Upper lobe of left lung (tissue), 6 donors: ENCODE measurements around the gene MYLK. TPM values are rescaled to one million over a fixed set of nuclear protein-coding genes. Genes with fewer than 3 reads are reported as not detected.

Experiments used
- ATAC-seq, 2 donors: fragments of 200-7000 bp; cut with Tn5 transposase; one replicate each; pipeline ENCODE4 v1.9.1; 2022; ENCODE audit warnings: mild to moderate bottlenecking in 2 of 2, moderate library complexity in 2 of 2; ENCODE audit not compliant: low FRiP score in 2 of 2
- DNase-seq, 2 donors: peaks; one replicate each; pipeline ENCODE4 v3.0.0-alpha.2; 2019 to 2020
- H3K27ac ChIP-seq, 4 donors: fragments of 200-600 bp; sonication (generic); one replicate each; pipeline ENCODE4 v1.5.1; 2016 to 2019
- H3K27me3 ChIP-seq, 4 donors: fragments of 200-600 bp; sonication (generic); one replicate each; pipeline ENCODE4 v1.5.1; 2017 to 2019
- H3K36me3 ChIP-seq, 4 donors: fragments of 200-600 bp; sonication (generic); one replicate each; pipeline ENCODE4 v1.5.1; 2016 to 2019
- H3K4me1 ChIP-seq, 4 donors: fragments of 200-600 bp; sonication (generic); one replicate each; pipeline ENCODE4 v1.5.1; 2018 to 2019
- H3K4me3 ChIP-seq, 4 donors: fragments of 200-600 bp; sonication (generic); one replicate each; pipeline ENCODE4 v1.5.1; 2017 to 2019; ENCODE audit warnings: mild to moderate bottlenecking in 2 of 4, moderate library complexity in 1 of 4
- H3K9me3 ChIP-seq, 4 donors: fragments of 200-600 bp; sonication (generic); one replicate each; pipeline ENCODE4 v1.5.1; 2018 to 2019
- EP300 ChIP-seq, 4 donors: sonication (generic); formaldehyde crosslinking; IDR thresholded peaks; one replicate each; pipeline ENCODE4 v1.5.1; 2017; ENCODE audit warnings: antibody characterized with exemption in 4 of 4, control low read depth in 2 of 4
- POLR2A ChIP-seq, 4 donors: fragments of 450-650 bp; IDR thresholded peaks; one replicate each; pipeline ENCODE4 v1.5.1; 2016 to 2017; ENCODE audit warnings: antibody characterized with exemption in 4 of 4, mild to moderate bottlenecking in 2 of 4
- POLR2AphosphoS5 ChIP-seq, 2 donors: sonication (generic); formaldehyde crosslinking; IDR thresholded peaks; one replicate each; pipeline ENCODE4 v1.5.1; 2017; ENCODE audit warnings: antibody characterized with exemption in 2 of 2
- WGBS, 2 donors: methylation state at CpG; one replicate each; pipeline ENCODE4 v1.1.5; 2017 to 2018; 5-methylcytosine and 5-hydroxymethylcytosine counted together
- total RNA-seq, 6 donors: library from RNA; depleted of rRNA in 4 of 6; stranded (reverse); fragments of >200 nt in 4 of 6; gene quantifications; one replicate each; pipeline versions ENCODE4 v1.1.0 to v1.2.1, GENCODE V29; 2016 to 2021
- TF ChIP-seq, protein P1 (sequence below), 6 experiments: fragments of 450-650 bp in 4 of 6; fragments of 200-600 bp in 2 of 6; sonication (generic) in 2 of 6; IDR thresholded peaks; one replicate each; pipeline ENCODE4 v1.5.1; 2016 to 2019; ENCODE audit warnings: antibody characterized with exemption in 6 of 6
- donor health status: DM: no; HTN: no; CAD: no; lungs with moderate emphysema.
- donor health status: DM: no; HTN: yes; CAD: no; lungs with severe emphysema.

MYLK gene
- total RNA-seq, 6 donors from 2014 or later, result 105 to 378 (median 160) TPM

DNA sequence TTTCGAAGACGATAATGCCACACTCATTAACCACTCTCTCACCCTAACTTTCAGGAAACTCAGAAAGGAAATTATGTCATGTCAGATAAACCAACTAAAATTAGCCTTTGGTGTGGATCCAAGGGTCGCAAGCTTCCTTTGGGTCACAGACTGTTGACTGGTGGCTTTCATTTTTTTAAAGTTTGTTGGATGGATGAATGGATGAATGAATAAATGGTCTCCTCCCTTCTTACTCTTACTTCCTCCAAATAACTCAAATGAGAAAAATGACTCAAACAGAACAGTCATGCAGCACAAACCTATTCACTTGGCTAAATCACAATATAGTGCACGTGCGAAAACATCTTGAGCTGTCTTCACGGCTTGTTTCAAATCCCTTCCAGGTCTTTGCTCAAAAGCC, 216.3 kb downstream of the MYLK start:
- Histone ChIP-seq H3K36me3 (peaks cover 7 to 45% (median 12%) of the 10 kb centered on the region in 4 donors), H3K9me3 (no peaks in the 10 kb centered on the region), H3K4me3 (no peak overlapping the region), H3K4me1 (peaks cover 16 to 30% (median 19%) of the 10 kb centered on the region in 4 donors), H3K27me3 (no peaks in the 10 kb centered on the region), H3K27ac (peak overlapping the region in 2 of 4 donors; percentile 20 to 60)
- 30 to 37% methylated on average over 6 of the region's 6 CpGs for WGBS, 2 donors
- DNase-seq (no peak), ATAC-seq (no peak)
- no peak for TF ChIP-seq POLR2A (IDR thresholded peaks at IDR 0.05)
- TF ChIP-seq POLR2AphosphoS5 (IDR thresholded peaks at IDR 0.05), result no peak
- no peak for TF ChIP-seq EP300 (IDR thresholded peaks at IDR 0.05)
- TF ChIP-seq, protein P1, sequence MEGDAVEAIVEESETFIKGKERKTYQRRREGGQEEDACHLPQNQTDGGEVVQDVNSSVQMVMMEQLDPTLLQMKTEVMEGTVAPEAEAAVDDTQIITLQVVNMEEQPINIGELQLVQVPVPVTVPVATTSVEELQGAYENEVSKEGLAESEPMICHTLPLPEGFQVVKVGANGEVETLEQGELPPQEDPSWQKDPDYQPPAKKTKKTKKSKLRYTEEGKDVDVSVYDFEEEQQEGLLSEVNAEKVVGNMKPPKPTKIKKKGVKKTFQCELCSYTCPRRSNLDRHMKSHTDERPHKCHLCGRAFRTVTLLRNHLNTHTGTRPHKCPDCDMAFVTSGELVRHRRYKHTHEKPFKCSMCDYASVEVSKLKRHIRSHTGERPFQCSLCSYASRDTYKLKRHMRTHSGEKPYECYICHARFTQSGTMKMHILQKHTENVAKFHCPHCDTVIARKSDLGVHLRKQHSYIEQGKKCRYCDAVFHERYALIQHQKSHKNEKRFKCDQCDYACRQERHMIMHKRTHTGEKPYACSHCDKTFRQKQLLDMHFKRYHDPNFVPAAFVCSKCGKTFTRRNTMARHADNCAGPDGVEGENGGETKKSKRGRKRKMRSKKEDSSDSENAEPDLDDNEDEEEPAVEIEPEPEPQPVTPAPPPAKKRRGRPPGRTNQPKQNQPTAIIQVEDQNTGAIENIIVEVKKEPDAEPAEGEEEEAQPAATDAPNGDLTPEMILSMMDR (IDR thresholded peaks at IDR 0.05), result no peak

DNA sequence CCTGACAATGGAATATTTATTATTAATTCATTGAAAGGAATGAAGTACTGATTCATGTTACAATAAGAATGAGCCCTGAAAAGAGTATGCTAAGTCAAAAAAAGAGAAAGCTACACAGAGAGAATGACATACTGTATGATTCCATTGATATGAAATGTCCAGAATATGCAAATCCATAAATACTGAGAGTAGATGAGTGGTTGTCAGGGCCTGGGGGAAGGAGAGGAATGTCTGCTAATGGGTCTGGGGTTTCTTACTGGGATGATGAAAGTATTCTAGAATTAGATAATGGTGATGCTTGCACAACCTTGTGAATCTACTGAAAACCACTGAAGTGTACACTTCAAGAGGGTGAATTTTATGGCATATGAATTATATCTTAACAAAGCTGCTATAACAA, 219.4 kb downstream of the MYLK start:
- ATAC-seq (no peak), DNase-seq (no peak)
- TF ChIP-seq EP300 (IDR thresholded peaks at IDR 0.05) (no peak), POLR2A (IDR thresholded peaks at IDR 0.05) (no peak), POLR2AphosphoS5 (IDR thresholded peaks at IDR 0.05) (no peak)
- TF ChIP-seq, protein P1 (IDR thresholded peaks at IDR 0.05), result no peak
- Histone ChIP-seq H3K27ac (peak overlapping the region in 3 of 4 donors; percentile 68 to 89 (median 87)), H3K9me3 (no peaks in the 10 kb centered on the region), H3K27me3 (no peaks in the 10 kb centered on the region), H3K4me3 (no peak overlapping the region), H3K4me1 (peaks cover 46 to 60% (median 49%) of the 10 kb centered on the region in 4 donors), H3K36me3 (peaks cover 7 to 49% (median 12%) of the 10 kb centered on the region in 4 donors)

DNA sequence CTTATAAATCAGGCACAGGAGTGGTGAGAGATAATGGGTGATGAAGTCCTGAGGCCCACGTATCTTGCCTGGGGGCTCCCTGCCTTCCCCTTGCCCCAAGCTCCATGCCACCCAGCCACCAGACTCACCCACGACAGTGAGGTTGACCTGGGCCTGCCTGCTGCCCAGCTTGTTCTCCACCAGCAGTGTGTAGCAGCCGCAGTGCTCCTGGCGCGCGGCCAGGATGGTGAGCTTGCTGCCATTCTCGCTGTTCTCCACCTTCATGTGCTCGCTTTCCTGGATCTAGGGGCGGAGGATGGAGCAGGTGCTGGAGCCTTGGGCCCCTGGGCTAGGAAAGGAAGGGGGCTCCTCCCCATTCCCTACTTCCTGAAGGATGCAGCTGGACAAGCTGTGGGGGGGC, 220.2 kb downstream of the MYLK start:
- Histone ChIP-seq H3K36me3 (peaks cover 7 to 46% (median 12%) of the 10 kb centered on the region in 4 donors), H3K27ac (peak overlapping the region; percentile 29 to 89 (median 78)), H3K4me3 (no peak overlapping the region), H3K9me3 (no peaks in the 10 kb centered on the region), H3K27me3 (no peaks in the 10 kb centered on the region), H3K4me1 (peaks cover 54 to 65% (median 55%) of the 10 kb centered on the region in 4 donors)
- no peak for TF ChIP-seq EP300 (IDR thresholded peaks at IDR 0.05)
- no peak for TF ChIP-seq POLR2AphosphoS5 (IDR thresholded peaks at IDR 0.05)
- WGBS, 2 donors, result 74 to 92% methylated on average over 8 to 9 of the region's 9 CpGs
- no peak for ATAC-seq
- DNase-seq, result peak in 1 of 2 donors; percentile 80

DNA sequence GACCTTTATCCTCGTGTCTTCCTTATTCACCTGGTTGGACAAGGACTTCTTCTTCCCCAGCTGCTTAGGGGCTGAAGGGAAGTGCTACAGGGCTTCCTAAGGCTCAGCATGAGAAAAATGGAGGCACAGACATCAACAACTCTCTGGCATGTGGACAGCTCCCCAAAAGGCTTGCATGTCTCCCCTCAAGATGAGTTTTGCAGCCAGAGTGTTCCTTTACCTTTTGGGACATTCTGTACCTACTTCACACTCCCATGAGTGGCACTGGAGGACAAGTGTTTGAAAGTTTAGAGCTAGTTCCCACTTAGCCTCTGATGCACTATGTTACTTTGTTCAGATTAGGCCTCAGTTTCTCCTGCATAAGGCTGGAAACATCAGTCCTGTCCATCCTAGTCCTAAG, 222.2 kb downstream of the MYLK start:
- H3K4me1 ChIP-seq, result peaks cover 58 to 65% (median 60%) of the 10 kb centered on the region in 4 donors
- H3K27ac ChIP-seq, result peak overlapping the region; percentile 58 to 89 (median 88)
- peaks cover 7 to 47% (median 12%) of the 10 kb centered on the region in 4 donors for H3K36me3 ChIP-seq
- no peaks in the 10 kb centered on the region for H3K27me3 ChIP-seq
- TF ChIP-seq EP300 (IDR thresholded peaks at IDR 0.05) (peak in 3 of 4 donors; percentile 71 to 98 (median 93)), POLR2A (IDR thresholded peaks at IDR 0.05) (no peak), POLR2AphosphoS5 (IDR thresholded peaks at IDR 0.05) (peak in 1 of 2 donors; percentile 62)
- H3K9me3 ChIP-seq, result no peaks in the 10 kb centered on the region
- ATAC-seq (peak in 1 of 2 donors; percentile 4), DNase-seq (peak in 1 of 2 donors; percentile 72)
- H3K4me3 ChIP-seq, result no peak overlapping the region
- WGBS, 2 donors, result 78 to 83% methylated on average over 1 of the region's 1 CpG

DNA sequence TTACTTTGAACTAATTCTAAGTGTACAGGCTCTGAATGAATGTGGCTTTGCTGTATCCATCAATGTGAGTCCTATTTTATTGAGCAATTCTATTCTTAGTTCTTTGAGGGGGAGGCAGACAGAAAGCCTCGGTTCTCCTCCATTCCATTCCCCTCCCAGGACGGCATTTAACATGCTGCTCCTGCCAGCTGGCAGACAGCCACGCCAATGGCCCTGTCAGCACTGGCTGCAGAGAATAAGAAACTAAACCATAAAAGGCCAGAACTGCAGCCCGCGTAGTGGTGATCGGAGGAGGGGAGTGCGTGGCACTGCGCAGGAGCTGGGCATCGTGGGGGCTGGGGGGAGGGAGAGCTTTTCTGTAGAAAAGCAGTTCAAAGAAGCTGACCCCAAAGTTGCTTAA, 223.2 kb downstream of the MYLK start:
- no peak overlapping the region for H3K4me3 ChIP-seq
- peaks cover 0 to 46% (median 4%) of the 10 kb centered on the region in 4 donors for H3K36me3 ChIP-seq
- no peaks in the 10 kb centered on the region for H3K27me3 ChIP-seq
- TF ChIP-seq EP300 (IDR thresholded peaks at IDR 0.05), result peak in 1 of 4 donors; percentile 39
- TF ChIP-seq POLR2A (IDR thresholded peaks at IDR 0.05), result no peak
- TF ChIP-seq POLR2AphosphoS5 (IDR thresholded peaks at IDR 0.05), result peak; percentile 72 to 74
- peak; percentile 65 to 74 for ATAC-seq
- peak overlapping the region; percentile 62 to 89 (median 88) for H3K27ac ChIP-seq
- no peaks in the 10 kb centered on the region for H3K9me3 ChIP-seq
- WGBS, 2 donors, result 19 to 25% methylated on average over 9 of the region's 9 CpGs
- peak; percentile 87 to 92 for DNase-seq
- H3K4me1 ChIP-seq, result peaks cover 67 to 68% (median 68%) of the 10 kb centered on the region in 4 donors

DNA sequence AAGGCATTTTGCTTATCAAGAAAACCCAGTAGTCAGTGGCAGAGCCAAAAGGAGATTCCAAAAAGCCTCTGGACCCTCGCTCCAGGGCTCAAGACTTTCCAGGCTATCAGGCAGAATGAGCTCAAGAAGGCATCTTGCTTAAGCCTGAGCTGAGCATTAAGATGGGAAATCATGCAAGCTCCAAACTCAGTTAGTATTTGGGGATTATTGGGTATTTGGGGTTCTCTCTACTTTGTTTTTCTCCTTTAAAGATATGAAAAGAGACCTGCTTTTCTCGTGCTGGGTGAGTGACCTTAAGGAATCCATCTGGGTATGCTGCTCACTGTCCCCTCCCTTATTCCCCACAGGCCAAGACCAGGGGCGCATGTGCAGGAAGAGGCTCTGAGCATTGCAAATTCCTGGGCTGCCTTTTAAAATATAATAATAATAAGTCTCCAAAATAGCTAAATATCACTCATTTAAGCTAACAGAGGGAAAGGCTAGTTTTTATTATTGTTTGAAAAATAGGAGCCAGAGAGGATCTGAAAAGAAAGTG, 223.9 kb downstream of the MYLK start:
- H3K36me3 ChIP-seq, result peaks cover 0 to 46% (median 3%) of the 10 kb centered on the region in 4 donors
- no peaks in the 10 kb centered on the region for H3K27me3 ChIP-seq
- peak overlapping the region; percentile 62 to 89 (median 88) for H3K27ac ChIP-seq
- TF ChIP-seq EP300 (IDR thresholded peaks at IDR 0.05) (no peak), POLR2AphosphoS5 (IDR thresholded peaks at IDR 0.05) (no peak), POLR2A (IDR thresholded peaks at IDR 0.05) (no peak)
- TF ChIP-seq, protein P1 (IDR thresholded peaks at IDR 0.05), result no peak
- ATAC-seq, result no peak
- H3K4me1 ChIP-seq, result peaks cover 70 to 75% (median 74%) of the 10 kb centered on the region in 4 donors
- DNase-seq, result no peak
- WGBS, 2 donors, result 53 to 63% methylated on average over 3 of the region's 3 CpGs
- H3K4me3 ChIP-seq, result no peak overlapping the region
- no peaks in the 10 kb centered on the region for H3K9me3 ChIP-seq
